AG08395 (cell line): Measurements from ENCODE around the gene BTN3A1.

Experiments
- DNase-seq: peaks from one replicate; pipeline ENCODE4 v3.0.0; 2012; ENCODE audit warnings: mixed read lengths, low spot score

BTN3A1 gene

DNA sequence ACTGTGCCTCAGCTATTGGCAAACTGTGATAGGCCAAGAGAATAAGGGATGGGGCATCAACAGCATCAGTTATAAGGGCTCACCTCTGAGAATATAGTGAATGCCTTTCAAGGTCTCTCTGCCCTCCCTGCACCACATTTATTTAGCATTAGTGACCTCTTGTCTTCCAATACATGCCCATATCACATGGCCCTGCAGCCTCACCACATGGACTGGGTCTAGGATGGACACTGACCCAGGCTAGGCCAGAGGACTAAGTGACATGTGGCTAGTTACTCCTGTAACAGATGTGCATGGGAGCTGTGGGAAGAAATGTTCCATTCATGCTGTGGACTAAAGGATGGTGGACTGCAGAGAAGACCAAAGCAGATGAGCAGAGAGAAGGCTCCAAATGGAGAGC lies 22.3 kb upstream of the BTN3A1 start:
- no peak for DNase-seq

DNA sequence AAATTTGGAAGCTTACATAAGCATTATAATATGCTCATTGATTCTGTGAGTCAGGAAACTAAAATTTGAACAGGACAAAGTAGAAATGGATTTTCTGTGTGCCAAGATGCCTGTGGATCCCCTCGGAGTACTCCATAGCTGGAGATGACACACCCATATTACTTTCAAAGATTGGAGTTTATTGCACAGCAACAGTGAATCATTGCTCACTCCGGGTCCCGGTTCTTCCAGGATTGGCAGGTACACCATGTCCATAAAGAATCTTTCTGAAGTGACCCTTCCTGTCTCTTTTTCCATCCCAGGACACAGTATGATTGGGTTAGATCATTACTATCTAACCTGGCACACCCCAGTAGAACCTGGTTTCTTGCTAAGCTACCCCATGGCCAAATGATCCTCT lies 21.8 kb upstream of the BTN3A1 start:
- no peak for DNase-seq

DNA sequence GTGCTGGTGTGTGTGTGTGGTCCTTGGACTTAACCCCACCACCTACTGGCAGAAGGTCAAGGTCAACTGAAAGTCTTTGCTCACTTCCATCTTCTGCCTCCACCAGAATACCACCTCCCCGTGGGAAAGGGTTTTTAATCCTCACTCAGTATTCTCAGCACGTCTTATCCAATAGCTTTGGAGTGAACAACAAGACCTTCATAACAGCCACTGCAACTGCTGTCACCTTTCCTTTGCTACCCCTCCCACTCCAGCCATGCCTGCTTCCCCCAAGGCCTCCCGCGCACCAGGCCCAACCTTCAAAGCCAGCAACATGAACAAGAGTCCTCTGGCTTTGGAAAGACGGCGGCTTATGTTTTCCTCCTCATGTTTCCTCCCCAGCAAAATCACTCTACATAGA lies 20.0 kb upstream of the BTN3A1 start:
- no peak for DNase-seq

DNA sequence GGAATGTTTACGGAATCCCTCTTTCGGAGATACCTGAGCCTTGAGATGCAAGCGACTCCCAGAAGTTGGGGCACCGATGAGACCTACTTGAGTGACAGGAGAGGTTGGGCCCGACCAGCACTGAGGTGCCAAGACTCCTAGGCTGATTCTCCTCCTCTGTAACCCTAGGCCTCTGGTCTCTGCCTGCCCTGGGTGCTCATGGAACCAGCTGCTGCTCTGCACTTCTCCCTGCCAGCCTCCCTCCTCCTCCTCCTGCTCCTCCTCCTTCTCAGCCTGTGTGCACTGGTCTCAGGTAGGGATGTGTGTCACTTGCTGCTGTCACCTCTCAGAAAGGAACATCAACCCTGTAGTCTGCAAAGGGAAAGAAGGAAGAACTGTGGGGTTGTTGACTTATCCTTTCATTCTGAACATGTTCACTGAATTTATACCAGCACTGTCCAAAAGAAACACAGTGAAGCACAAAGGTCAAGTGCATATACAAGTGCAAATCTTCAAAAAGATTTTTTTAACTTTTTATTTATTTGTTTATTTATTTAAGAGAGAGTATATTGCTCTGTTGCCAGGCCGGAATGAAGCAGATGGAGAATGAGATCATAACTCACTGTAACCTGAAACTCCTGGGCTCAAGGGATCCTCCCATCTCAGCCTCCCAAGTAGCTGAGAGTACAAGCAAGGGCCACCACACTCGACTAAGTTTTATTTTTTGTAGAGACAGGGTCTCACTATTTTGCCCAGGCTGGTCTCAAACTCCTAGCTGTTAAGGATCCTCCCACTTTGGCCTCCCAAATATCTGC lies 18.3 kb upstream of the BTN3A1 start:
- DNase-seq = peak; percentile 17

DNA sequence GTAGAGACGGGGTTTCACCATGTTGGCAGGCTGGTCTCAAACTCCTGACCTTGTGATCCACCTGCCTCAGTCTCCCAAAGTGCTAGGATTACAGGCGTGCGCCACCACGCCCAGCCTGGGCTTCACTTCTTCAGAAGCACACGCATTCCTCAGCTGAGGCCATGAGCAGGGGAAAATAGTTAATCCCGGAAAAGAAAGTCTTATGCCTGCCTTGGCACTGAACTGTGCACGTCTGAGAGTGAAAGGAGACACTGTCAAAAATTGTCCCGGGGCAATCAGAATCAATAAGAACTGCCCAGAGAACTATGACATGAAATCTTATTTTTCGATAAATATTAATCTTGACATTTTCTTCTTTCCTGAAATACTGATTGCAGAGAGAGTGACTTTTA lies 16.3 kb upstream of the BTN3A1 start:
- DNase-seq = no peak

DNA sequence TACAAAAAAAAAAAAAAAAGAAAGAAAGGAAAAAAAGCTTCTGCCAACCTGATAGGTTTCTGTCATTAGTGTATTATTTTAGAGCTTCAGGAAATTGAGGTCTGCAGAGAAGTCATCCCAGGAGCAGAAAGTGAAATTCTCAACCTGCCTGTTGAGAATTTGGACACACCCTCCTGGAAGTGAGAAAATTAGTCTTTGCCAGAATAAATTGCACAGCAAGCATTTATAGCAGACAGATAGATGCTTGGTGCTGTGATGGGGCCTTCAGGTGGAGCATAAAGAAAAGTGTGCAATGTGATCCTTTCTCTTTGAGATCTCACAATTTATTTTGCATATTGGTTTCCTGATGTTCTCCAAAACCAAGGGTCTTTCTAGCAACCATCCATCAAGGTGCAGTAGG lies 14.5 kb upstream of the BTN3A1 start:
- no peak for DNase-seq

DNA sequence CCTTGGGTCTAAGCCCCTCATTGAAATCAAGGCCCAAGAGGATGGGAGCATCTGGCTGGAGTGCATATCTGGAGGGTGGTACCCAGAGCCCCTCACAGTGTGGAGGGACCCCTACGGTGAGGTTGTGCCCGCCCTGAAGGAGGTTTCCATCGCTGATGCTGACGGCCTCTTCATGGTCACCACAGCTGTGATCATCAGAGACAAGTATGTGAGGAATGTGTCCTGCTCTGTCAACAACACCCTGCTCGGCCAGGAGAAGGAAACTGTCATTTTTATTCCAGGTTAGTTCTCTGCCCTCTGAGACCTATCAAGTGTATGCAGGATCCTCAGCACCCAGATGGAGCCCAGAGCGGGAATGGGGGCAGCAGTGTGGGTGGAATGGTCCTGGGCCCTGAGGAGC lies 14.1 kb upstream of the BTN3A1 start:
- no peak for DNase-seq

DNA sequence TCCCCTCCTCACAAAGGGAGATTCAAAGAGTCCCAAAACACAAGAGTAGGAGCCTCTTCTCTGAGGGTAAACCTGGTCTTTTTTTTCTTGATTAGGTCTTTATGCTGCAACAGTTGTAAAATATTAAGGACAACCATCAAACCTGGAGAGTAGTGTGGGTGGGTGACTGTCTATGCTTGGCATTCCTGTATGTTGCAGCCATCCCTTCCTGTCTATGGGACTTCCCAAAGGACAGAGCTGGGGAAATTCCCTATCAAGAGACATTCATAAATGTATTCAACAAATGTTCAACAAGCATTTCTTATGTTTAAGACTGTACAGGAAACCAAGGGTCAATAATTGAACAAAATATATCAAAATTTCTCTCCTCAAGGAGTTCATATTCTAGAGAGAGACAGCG lies 13.6 kb upstream of the BTN3A1 start:
- no peak for DNase-seq

DNA sequence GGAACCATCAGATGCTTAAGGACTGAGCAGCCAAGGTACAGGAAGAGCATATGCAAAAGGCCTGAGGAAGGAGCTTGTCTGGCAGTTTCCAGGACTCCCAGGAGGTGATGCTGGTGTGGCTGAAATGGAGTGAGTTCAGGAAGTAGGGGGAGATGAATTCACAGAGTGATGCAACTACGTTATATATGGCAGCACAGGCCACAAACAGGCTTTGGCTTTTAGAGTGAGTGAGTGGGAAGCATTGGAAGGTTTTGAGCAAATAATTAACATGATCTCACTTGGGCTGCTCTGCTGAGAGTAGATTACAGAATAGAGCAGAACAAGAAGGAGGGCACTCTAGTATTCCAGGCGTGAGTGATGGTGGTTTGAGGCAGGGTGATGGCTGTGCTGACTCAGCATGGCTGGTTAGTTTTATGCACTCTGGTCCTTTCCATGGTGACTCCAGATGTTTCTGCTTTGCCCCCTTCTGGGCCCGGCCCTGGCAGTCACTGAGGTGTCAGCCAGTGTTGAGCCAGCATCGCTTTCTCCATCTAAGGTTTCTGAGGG lies 12.7 kb upstream of the BTN3A1 start:
- no peak for DNase-seq

DNA sequence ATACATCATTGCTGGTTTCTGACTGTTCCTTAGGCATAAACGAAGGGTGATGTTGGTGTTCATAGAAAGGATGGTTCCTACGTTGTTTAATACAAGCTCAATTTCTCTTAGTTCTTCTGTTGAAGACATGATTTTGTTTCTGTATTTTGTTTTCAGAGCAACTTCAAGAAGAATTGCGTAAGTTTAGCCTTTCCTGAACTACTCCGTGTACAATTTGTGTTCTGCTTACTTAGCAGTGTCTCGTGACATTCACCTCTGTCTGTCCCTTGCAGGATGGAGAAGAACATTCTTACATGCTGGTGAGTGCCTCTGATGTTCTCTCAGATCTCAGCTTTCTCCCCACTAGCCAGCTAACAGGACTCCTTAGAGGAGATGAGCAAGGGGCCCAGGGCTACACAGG lies 11.5 kb upstream of the BTN3A1 start:
- no peak for DNase-seq

DNA sequence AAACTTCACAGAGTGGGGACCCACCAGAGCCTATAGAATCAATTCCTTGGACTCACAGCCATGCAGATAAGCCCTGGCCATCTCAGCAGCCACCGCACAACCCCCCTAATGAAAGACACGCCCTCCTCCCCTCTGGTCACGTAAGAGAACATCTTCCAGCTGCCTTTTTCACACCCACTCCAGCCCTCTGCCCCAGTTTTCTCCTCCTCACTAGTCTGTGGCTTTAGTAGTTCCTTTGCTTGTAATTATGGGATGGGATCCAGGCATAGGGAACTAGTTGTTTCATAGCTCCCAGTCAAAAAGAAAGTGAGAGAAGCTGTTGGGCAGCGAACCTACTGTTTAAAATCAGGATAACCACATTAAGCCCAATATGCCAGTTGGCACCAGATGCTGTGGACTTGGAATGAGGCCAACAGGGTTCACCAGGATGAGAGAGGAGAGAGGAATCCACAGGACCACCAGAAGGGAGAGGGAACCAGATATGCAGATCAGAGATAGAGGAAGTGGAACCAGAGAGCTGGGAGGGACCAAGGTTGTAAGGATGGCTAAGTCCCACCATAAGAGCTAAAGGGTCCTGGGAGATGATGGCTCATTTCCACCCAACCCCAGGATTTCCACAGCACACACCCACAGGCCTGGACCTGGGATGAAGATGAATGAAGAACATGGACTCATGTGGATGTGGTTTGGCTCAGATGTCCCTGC lies 9.0 kb upstream of the BTN3A1 start:
- no peak for DNase-seq

DNA sequence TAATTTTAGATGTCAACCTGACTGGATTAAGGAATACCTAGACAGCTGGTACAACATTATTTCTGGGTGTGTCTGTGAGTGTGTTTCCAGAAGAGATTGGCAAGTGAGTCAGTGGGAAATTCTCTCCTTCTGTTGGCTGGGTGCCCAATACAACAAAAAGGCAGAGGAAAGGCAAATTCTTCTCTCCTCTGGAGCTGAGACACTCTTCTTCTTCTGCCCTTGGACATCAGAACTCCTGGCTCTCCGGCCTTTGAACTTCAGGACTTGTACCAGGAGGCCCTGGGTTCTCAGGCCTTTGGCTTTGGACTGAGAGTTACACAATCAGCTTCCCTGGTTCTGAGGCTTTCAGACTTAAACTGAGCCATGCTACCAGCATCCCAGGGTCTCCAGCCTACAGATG lies 7.8 kb upstream of the BTN3A1 start:
- DNase-seq = peak; percentile 31

DNA sequence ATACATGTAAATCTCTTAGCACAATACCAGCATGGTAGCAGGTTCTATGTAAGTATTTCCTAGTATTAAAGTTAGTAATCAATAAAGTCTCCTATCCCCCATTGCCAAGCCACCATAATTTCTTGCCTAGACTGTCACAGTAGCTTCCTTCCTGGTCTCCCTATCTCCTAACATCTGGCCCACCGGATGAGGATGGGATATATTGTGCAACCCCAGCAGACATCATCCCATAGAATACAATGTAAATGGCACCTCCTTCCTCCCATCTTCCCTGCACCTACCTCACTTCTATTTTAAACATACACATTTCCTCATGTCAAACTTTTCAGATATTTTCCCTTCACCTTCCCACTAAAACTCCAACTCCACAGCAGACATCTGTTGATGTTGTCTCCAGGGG lies 3.5 kb upstream of the BTN3A1 start:
- DNase-seq = no peak

DNA sequence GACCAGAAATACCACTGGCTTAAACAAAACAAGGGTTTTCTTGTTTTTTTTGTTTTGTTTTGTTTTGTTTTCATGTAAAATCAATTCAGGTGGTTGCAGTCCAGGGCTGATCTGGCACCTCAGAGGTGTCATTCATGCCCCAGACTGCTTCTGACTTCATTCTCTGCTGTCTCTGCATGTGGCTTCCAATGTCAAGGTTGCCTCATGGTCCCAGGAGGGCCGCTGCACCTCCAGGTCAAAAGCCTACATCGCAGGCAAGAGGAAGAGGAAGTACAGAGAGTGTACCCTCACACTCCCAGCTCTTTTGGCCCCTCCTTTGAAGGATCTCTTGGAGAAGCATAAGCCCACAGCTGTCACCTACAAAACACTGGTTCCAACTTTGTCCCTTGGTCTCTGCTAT lies 1.4 kb upstream of the BTN3A1 start:
- DNase-seq = no peak

DNA sequence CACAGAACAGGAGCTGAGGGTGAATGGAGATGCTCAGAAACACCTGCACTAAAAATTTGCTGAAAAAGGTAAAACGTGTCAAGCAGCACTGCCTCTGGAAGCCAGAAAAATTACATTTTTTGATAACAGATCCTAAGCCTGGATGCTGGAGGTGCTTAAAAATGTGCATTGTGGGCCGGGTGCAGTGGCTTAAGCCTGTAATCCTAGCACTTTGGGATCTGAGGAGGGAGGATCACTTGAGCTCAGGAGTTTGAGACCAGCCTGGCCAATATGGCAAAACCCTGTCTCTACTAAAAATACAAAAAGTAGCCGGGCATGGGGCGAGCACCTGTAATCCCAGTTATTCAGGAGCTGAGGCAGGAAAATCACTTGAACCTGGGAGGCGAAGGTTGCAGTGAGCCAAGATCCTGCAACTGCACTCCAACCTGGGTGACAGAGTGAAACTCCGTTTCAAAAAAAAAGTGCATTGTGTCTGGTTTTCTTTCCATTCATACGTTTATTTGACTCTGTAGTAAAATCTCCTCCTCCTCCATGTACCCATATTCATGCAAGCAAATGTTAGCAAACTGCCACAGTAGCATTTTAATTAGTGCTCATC lies 587 bp upstream of the BTN3A1 start:
- no peak for DNase-seq

DNA sequence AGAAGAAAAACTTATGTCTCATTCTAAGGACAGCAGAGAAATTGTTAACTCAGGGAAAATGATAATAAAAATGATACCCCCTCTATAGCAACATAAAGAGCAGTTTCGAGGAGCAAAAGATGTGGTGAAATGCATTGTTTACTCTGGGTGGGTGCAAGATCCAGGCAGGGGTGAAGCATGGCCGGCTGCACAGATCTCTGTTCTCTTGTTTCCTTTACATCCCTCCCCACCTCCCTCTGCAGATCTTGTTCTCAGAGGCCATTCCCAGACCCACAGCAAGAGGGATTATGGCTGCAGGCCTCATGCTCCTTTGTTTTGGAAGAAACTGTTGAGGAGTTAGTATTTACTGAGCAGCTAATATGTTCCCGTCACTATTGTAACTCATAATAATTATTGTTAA lies 1.8 kb downstream of the BTN3A1 start:
- no peak for DNase-seq

DNA sequence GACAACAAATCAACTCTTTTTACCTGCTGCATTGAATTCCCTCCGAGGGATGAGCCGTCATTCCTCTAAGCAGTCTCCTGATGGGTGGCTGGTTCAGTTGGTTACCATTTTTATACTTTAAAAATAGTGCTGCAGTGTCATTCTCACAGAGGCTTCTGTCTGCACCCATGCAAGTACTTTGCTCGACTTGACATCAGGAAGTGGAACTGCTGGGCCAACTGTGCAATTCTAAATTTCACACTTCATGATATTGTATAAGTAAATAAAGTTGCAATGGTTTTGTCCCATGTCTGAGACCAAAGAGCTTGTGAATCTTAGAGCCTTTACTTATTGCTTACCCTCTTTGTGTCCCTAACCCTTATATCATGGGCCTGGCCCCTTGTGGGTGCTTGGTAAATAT lies 2.5 kb downstream of the BTN3A1 start:
- no peak for DNase-seq

DNA sequence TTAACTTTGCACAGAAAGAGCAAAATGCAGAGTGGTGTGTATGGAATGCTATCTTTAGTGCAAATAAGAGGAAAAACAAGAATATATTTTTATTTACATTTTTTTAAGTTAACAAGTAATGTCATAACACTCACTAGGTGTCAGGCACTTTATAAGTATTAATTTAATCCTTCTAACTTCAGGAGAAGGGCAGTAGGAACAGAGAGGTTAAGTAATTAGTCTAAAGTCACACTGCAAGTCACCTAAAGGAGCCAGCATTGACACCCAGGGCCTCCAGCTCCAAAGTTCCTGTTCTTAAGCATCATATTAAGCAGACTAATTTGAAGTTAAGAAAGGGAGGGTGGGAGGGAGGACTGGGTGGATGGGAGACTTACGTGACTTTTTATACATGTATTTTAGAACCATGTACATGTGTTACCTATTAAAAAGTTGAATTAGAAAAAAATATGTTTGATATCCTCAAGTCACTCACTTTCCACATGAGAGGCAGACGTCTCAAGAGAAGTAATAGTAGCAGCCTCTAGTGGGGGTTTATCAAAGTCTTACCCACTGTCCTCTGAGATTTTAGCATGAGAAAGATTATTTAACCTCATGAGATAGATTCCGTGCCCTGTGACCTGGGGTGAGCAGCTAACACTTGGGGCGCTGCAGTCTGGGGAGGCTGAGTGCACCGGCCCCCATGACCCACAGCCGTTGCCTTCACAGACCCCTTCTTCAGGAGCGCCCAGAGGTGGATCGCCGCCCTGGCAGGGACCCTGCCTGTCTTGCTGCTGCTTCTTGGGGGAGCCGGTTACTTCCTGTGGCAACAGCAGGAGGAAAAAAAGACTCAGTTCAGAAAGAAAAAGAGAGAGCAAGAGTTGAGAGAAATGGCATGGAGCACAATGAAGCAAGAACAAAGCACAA lies 7.0 kb downstream of the BTN3A1 start:
- DNase-seq = no peak

DNA sequence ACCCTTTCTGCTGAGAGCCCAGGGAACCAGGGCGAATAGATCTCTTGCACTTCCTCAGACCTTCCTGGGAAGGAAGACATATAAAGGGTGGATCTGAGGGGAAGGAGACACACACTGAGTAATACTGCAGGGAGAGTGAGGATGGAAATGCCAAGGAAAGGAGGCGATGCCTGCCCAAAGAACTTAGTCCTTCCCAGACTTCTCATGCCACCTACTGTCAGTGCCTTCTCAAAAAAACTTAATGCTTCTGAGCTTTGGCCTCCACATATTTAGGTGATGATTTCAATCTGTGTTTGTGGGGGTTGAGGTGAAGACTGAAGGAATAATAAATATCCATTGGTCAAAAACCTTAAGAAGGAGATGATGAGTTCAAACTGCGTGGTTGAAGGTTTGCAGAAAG lies 9.7 kb downstream of the BTN3A1 start:
- DNase-seq = peak; percentile 12

DNA sequence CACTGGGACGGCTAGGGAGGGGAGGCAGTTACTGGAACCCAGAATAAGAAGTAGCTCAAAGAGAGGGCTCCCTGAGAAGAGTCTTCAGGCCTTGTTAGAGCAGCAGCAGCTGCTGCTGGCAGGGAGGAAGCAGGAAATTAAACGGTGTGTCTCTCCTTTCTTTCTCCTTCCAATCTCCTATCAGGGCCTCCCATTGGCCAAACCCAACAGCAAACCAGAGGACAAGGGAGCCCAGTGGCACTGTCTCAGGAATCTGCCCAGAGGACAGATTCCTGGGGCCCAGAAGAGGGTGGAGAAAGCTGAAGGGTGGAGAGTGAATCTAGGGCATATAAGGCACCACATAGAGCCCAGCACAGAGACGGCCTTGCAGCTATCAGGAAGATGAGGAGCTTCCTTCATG lies 10.2 kb downstream of the BTN3A1 start:
- DNase-seq = no peak

DNA sequence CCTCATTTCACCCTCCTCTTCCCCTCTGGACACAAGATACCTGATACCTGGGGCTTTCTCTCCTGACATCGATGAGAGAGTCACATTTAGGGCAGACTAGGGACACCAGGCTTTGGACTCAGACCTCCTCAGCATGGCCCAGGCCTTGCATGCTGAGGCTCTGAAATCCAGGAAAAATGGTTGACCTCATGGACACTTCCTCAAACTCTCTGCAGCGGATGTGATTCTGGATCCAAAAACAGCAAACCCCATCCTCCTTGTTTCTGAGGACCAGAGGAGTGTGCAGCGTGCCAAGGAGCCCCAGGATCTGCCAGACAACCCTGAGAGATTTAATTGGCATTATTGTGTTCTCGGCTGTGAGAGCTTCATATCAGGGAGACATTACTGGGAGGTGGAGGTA lies 10.9 kb downstream of the BTN3A1 start:
- DNase-seq = no peak

DNA sequence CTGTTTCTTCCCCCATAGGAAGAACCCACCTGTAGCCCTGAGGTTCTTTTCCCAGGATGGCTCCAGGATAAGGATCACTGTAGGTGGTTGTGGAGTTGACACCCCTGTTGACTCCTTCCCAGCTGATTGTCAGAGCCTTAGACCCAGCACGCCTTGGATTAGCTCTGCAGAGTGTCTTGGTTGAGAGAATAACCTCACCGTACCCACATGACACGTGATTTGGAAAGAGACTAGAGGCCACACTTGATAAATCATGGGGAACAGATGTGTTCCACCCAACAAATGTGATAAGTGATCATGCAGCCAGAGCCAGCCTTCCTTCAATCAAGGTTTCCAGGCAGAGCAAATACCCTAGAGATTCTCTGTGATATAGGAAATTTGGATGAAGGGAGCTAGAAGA lies 12.2 kb downstream of the BTN3A1 start:
- DNase-seq = no peak
